BE2C (cell line): ENCODE data around the gene DYSF.

Experiments used
- DNase-seq: peaks from one replicate; pipeline ENCODE4 v3.0.0-alpha.2; 2020
- H3K27me3 ChIP-seq: fragments of 250-450 bp; sonication (Bioruptor Pico); 2 replicates; pipeline ENCODE4 v1.5.1; 2020; ENCODE audit warnings: mild to moderate bottlenecking
- H3K36me3 ChIP-seq: fragments of 250-450 bp; sonication (Bioruptor Pico); 2 replicates; pipeline ENCODE4 v1.5.1; 2020; ENCODE audit warnings: mild to moderate bottlenecking
- H3K4me1 ChIP-seq: fragments of 250-450 bp; sonication (Bioruptor Pico); 2 replicates; pipeline ENCODE4 v1.5.1; 2020
- H3K4me3 ChIP-seq: 2 replicates; pipeline ENCODE4 v1.5.1; 2011; ENCODE audit warnings: low read depth, low read length
- H3K9me3 ChIP-seq: fragments of 250-450 bp; sonication (Bioruptor Pico); 2 replicates; pipeline ENCODE4 v1.5.1; 2020
- TF ChIP-seq, protein P1 (sequence below): IDR thresholded peaks from 2 replicates; pipeline ENCODE4 v1.5.1; 2012; ENCODE audit warnings: mild to moderate bottlenecking, low read depth, low read length

Gene DYSF

DNA sequence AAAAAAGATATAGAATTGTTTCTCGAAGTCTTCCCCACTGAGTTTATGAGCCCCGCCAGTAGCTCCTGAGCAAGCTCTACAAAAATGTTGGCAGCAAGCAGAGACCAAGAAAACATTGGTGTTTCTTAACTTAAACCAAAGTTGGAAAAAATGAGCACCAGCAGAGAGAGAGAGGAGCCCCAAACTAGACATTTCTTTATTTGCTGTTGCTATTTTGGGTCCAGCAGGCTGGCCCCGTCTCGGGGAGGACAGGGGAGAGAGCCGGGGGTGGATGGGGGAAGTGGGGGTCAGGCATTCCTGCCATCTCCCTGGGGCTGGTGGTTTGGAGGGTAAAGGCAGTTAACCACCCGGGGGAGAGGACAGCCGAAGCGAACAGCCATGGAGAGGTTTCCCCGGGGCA, 113.0 kb downstream of the DYSF start:
- H3K4me1 ChIP-seq = no peaks in the 10 kb centered on the region
- no peaks in the 10 kb centered on the region for H3K27me3 ChIP-seq
- no peaks in the 10 kb centered on the region for H3K9me3 ChIP-seq
- H3K36me3 ChIP-seq = no peaks in the 10 kb centered on the region
- no peak overlapping the region for H3K4me3 ChIP-seq
- DNase-seq = no peak
- TF ChIP-seq, protein P1, sequence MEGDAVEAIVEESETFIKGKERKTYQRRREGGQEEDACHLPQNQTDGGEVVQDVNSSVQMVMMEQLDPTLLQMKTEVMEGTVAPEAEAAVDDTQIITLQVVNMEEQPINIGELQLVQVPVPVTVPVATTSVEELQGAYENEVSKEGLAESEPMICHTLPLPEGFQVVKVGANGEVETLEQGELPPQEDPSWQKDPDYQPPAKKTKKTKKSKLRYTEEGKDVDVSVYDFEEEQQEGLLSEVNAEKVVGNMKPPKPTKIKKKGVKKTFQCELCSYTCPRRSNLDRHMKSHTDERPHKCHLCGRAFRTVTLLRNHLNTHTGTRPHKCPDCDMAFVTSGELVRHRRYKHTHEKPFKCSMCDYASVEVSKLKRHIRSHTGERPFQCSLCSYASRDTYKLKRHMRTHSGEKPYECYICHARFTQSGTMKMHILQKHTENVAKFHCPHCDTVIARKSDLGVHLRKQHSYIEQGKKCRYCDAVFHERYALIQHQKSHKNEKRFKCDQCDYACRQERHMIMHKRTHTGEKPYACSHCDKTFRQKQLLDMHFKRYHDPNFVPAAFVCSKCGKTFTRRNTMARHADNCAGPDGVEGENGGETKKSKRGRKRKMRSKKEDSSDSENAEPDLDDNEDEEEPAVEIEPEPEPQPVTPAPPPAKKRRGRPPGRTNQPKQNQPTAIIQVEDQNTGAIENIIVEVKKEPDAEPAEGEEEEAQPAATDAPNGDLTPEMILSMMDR = no peak

GRCh38 chr2:71567625-71568024, 114.3 kb downstream of the DYSF start:
- TF ChIP-seq, protein P1 = no peak
- DNase-seq = no peak
- Histone ChIP-seq H3K27me3 (no peaks in the 10 kb centered on the region), H3K9me3 (no peaks in the 10 kb centered on the region), H3K4me3 (no peak overlapping the region), H3K36me3 (no peaks in the 10 kb centered on the region), H3K4me1 (no peaks in the 10 kb centered on the region)

DNA sequence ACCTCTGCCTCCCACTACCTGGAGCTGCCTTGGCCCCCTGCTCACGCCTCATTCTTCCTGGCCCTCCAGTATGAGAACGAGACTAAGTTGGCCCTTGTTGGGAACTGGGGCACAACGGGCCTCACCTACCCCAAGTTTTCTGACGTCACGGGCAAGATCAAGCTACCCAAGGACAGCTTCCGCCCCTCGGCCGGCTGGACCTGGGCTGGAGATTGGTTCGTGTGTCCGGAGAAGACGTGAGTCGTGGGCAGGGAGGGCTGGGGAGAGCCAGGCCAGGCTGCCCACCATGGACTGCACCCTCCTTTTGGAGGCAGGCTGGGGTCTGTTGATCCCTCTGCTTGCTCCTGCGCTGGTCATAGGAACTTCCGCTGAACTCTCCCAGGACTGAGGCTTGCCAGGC, 114.7 kb downstream of the DYSF start:
- no peaks in the 10 kb centered on the region for H3K27me3 ChIP-seq
- no peaks in the 10 kb centered on the region for H3K9me3 ChIP-seq
- no peak overlapping the region for H3K4me3 ChIP-seq
- no peaks in the 10 kb centered on the region for H3K4me1 ChIP-seq
- DNase-seq = no peak
- H3K36me3 ChIP-seq = no peaks in the 10 kb centered on the region
- TF ChIP-seq, protein P1 = no peak

- no peak for DNase-seq
- Histone ChIP-seq H3K4me1 (no peaks in the 10 kb centered on the region), H3K27me3 (no peaks in the 10 kb centered on the region), H3K36me3 (no peaks in the 10 kb centered on the region), H3K9me3 (no peaks in the 10 kb centered on the region), H3K4me3 (no peak overlapping the region)
- TF ChIP-seq, protein P1 = no peak
Measured at GRCh38 chr2:71570511-71570910, 117.2 kb downstream of the DYSF start.

GRCh38 chr2:71570951-71571460, 117.6 kb downstream of the DYSF start:
- Histone ChIP-seq H3K9me3 (no peaks in the 10 kb centered on the region), H3K27me3 (no peaks in the 10 kb centered on the region), H3K4me1 (no peaks in the 10 kb centered on the region), H3K4me3 (no peak overlapping the region), H3K36me3 (no peaks in the 10 kb centered on the region)
- no peak for DNase-seq
- TF ChIP-seq, protein P1 = no peak

DNA sequence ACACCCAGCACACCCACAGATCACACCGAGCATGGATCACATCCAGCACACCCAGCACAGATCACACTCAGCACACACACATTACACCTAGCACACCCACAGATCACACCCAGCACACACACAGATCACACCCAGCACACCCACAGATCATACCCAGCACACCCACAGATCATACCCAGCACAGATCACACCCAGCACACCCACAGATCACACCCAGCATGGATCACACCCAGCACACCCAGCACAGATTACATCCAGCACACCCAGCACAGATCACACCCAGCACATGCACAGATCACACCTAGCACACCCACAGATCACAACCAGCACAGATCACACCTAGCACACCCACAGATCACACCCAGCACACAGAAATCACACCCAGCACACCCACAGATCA, 118.6 kb downstream of the DYSF start:
- Histone ChIP-seq H3K36me3 (no peaks in the 10 kb centered on the region), H3K9me3 (no peaks in the 10 kb centered on the region), H3K27me3 (no peaks in the 10 kb centered on the region), H3K4me1 (no peaks in the 10 kb centered on the region), H3K4me3 (no peak overlapping the region)
- no peak for DNase-seq
- TF ChIP-seq, protein P1 = no peak
